NCI-H1105 treated with DMSO at 0.1 percent for 48 hours (cell line): ENCODE results near the gene SHPK.

Experiments
- DNase-seq: peaks from one replicate; lab custom pipeline; 2025; lab: John Stamatoyannopoulos, UW

The SHPK gene

DNA sequence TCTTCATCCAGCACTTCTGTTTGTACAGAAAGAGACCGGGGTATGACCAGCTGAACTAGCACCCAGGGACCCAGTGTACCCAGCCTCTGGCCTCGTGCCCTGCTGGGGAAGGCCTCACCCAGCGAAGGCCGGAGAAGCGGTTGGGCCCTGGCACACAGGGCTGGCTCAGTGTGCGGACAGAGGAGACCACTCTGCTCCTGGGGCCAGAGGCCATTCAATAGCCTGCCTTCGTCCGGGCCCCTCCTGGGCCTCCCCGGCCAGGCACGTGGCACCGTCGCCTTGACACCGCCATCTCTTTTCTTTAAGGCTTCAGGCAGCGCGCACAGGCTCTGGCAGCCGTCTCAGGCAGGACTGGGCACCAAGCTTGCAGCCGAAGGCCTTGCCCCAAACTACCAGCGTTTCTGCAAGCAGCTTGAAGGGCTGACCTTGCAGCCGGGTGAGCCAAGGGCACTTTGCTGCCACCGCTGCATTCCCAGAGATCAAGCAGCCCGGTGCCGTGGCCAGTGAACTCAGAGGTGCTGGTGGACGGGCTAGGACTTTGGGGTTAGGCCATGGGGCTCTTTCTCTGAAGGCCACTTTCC lies 24.4 kb upstream of the SHPK start:
- DNase-seq: no peak

- no peak for DNase-seq
Observed at GRCh38 chr17:3659541-3660111, 23.6 kb upstream of the SHPK start.

GRCh38 chr17:3658784-3659449 lies 22.9 kb upstream of the SHPK start:
- no peak for DNase-seq

- DNase-seq: no peak
Observed at GRCh38 chr17:3657874-3658783, 22.1 kb upstream of the SHPK start.

- DNase-seq: no peak
Observed at GRCh38 chr17:3657588-3657869, 21.5 kb upstream of the SHPK start.

- DNase-seq: no peak
Observed at GRCh38 chr17:3656755-3657587, 20.9 kb upstream of the SHPK start.

- DNase-seq: no peak
Observed at GRCh38 chr17:3656353-3656752, 20.3 kb upstream of the SHPK start.

DNA sequence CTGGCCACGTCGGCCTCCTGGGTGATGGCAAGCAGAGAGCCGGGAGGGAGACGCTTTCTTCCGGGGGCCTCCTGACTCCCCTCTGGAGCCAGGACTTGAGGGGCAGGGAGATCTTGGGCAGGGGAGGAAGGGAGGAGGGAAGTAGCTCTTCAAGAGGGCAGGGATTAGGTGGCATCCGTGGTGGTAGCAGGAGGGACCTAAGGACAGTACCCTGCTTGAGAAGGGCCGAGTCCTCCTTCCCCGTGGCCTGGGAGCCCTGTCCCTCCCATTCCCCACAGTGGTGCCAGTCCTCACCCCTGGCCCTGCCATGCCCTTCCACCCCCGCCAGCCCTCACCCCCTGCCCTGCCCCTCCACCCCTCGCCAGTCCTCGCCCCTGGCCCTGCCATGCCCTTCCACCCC lies 19.7 kb upstream of the SHPK start:
- DNase-seq: no peak

DNA sequence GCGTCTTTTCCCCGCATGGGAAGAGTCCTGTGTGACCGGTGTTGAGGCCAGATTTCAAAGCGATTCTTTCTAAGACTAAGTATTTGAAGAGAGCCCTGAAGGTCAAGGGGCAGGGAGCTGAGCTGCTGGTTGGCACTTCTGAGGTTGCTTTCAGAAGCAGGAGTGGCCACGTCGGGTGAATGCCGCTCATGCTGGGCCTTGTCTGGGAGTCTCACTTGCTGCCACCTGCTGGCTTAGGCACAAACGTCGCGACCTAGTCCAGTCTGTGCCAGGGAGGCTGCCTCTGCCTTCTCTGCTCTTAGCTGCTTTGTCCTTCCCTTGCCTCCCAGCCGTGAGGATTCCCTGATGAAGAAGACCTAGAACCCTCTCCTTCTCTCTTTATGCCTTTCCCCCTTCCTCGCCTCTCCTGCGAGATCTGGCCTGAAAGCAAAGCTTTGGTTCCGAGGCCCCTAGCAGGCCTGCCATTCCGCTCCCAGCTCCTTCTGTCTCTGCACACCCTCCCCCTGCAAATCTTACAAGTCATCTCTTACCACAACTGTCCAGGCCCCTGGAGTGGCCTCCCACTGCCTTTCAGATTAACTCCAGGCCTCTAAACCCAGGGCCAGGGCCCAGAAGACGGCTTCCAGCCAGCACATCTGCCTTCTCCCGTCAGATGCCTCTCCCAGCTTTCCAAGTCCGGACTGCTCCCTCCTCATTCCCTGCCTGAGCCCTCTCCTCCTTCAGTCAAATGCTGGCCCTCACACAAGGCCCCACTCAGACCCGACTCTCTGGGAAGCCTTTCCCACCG lies 11.9 kb upstream of the SHPK start:
- DNase-seq: peak; percentile 7

DNA sequence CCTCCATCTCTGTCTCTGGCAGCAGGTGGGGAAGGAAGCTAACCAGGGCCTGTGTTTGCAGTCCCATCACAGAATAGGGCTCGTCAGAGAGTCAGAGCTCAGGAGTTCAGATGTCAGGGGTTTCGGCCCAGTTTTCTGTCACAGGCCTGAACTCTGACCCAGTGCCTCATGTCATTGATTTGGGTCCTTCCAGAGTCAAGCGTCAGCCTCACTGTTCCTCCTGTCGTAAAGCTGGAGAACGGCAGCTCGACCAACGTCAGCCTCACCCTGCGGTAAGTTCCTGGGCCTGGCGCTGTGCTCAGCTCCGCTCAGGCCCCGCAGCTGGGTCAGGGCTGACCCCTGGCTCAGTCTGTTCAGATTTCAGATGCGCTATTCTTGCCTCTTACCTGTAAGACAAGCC lies 11.2 kb upstream of the SHPK start:
- DNase-seq: no peak

- DNase-seq: no peak
Observed at GRCh38 chr17:3645310-3645709, 9.3 kb upstream of the SHPK start.

DNA sequence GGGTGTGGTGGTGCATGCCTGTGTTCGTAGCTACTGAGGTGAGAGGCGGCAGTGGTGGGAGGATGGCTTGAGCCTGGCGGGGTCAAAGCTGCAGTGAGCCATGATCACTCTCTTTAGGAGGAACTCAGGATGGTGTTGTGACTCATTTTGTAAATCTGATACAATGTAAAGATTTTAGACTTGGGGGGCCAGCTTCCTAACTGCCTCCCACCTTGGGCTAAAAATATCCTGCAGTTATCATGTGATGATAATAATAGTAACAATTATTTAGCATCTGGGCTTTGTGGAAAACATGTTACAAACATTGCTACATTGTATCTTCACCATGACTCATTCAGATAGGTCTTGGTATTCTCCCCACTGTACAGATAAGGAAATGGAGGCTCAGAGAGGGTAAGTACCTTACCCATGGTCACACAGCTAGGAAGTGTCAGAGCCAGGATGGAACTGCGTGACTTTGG lies 7.9 kb upstream of the SHPK start:
- no peak for DNase-seq

- DNase-seq: no peak
Observed at GRCh38 chr17:3641717-3642486, 5.9 kb upstream of the SHPK start.

- DNase-seq: no peak
Observed at GRCh38 chr17:3641014-3641413, 5.0 kb upstream of the SHPK start.

DNA sequence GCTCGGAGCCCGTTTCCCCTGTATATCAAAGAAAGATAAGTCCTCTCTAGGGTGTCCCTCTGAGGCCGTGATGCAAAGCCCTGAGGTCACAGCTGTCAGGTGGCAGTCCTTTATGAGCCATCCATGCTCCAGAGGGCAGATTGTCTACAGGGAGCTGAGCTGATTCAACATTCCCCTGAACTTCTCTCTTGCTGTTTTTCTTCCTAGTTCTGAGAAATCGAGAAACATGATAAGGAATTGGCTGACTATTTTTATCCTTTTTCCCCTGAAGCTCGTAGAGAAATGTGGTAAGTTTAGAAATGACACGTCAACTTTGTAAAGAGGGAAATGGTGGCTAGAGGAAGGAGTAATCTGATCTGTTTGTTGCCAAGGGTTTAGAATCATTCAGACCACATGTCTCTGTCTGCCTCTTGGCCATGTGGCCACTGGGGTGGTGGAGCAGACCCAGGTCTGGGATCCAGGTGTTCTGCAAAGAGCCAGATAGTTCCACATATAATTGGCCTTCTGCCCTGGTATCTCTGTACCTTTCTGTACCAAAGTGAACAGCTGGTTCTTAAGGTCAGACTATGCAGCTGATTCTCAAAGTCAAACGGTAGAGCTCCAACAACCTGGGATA lies 4.0 kb upstream of the SHPK start:
- DNase-seq: no peak

GRCh38 chr17:3636908-3637373 lies 891 bp upstream of the SHPK start:
- no peak for DNase-seq

DNA sequence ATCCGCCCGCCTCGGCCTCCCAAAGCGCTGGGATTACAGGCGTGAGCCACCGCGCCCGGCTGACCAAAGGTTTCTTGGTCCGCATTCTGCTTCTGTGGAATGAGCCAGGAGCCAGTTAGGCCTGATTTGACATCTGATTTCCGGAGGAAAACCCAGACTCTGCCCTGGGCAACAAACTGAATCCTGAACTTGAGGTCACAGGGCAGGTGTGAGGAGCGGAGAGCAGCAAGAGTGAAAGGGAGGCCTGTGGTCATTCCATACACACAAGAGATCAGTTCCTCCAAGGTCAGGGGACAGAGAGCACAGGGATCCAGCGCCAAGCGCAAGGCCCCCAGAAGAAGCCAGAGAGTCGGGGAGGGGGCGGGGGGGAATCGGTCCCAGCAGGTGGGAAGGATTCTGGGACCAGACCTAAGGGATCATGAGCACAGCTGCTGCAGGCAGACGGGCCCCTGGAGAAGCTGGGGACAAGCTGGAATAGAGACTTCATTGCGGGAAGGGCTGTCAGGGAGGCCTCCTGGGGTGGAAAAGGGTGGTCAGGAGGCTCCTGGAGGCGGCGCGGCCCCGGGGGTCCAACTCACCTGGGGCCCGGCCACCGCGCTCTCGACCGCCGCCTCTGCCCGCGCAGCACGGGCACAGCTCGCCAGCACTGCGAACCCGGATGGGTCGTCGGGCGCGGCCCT lies 436 bp downstream of the SHPK start:
- no peak for DNase-seq

GRCh38 chr17:3632287-3632686 lies 3.8 kb downstream of the SHPK start:
- no peak for DNase-seq

DNA sequence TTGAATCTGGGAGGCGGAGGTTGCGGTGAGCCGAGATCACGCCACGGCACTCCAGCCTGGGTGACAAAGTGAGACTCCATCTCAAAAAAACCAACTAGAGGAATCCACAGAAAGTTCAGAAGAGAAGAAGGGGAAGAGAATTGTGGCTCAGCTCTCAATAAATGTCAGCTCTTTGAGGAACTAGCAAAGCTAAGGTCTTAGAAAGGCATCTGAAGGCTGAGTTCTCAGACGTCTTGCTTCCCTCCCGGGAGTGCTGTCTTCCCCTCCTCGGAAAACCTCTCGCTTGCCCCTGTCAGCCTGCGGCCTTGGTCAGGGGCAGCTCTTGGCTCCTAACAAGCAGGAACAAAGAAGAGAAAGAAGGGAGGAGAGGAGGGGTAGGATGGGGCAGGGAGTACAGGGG lies 5.3 kb downstream of the SHPK start:
- DNase-seq: no peak
